ENCODE data around the gene TFF1. TPM values are rescaled to one million over a fixed set of nuclear protein-coding genes. Genes with fewer than 3 reads are reported as not detected.

The TFF1 gene
- total RNA-seq, 4 donors from 2014 or later, result not detected

DNA sequence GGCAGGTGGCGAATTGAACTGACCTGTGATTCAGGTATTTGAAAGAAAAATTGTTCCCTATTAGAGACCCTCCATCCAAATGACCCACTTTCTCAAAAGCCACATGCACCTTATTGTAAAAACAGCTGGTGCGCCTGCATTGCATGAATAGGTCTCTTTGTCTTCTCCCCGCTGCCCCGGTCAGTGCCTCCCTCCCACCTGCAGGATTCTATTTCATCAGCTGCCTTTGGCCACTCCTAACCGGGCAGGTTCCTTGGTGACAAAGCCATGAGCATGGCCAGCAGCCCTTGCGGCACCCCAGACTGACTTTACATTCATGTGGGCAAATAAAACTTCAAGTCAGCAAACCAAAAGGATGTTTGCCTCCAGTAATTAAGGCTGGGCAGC, 23.1 kb upstream of the TFF1 start:
- peak overlapping the region; percentile 22 to 91 (median 76) for H3K27ac ChIP-seq
- WGBS, 2 donors, result 39 to 72% methylated on average over 6 of the region's 6 CpGs

DNA sequence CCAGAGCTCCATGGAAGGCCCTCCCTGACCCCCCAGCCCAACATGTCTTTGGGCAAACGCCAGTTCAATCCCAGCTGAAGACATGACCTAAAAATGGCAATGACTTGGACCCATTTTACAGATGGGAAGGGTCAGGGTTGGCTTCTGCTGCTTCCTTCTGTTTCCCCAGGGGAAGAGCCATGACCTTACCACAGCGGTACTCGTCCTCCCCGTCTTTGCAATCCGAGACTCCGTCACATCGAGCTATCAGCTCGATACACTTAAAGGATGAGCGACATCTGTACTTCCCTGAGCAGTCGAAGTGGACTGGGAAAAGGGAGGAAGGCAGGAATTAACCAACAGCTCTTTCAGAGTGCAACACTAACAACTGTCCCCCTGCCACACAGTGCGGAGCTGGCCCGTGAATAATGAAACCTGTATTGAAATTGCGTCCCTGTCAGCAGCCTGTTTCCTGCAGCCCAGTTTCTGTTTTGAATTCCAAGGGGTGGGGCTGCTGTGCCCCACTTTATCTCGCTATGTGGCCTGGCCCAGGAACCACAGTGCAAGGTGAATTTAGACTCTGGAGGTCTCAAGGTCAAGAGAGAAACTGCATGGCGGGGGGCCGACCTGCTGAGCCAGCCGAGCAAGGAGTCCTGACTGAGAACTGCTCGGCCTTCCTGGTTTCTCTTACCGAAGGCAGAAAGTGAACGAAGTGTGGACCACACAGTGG, 22.6 kb upstream of the TFF1 start:
- intact Hi-C loops (cut with DNase I), result loop anchor here (10.0 kb wide), 1 partner anchor 74 kb away; the partner anchor contains the start of gene TFF3
- 55 to 64% methylated on average over 20 of the region's 20 CpGs for WGBS, 2 donors
- TF ChIP-seq, protein P1, sequence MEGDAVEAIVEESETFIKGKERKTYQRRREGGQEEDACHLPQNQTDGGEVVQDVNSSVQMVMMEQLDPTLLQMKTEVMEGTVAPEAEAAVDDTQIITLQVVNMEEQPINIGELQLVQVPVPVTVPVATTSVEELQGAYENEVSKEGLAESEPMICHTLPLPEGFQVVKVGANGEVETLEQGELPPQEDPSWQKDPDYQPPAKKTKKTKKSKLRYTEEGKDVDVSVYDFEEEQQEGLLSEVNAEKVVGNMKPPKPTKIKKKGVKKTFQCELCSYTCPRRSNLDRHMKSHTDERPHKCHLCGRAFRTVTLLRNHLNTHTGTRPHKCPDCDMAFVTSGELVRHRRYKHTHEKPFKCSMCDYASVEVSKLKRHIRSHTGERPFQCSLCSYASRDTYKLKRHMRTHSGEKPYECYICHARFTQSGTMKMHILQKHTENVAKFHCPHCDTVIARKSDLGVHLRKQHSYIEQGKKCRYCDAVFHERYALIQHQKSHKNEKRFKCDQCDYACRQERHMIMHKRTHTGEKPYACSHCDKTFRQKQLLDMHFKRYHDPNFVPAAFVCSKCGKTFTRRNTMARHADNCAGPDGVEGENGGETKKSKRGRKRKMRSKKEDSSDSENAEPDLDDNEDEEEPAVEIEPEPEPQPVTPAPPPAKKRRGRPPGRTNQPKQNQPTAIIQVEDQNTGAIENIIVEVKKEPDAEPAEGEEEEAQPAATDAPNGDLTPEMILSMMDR (IDR thresholded peaks at IDR 0.05), result no peak
- TF ChIP-seq POLR2A (IDR thresholded peaks at IDR 0.05), result peak in 1 of 2 donors; percentile 29
- Histone ChIP-seq H3K4me1 (peaks cover 19 to 31% of the 10 kb centered on the region in 2 donors), H3K27ac (peak overlapping the region; percentile 22 to 91 (median 76)), H3K36me3 (no peaks in the 10 kb centered on the region), H3K27me3 (no peaks in the 10 kb centered on the region), H3K4me3 (replicated peaks in 1 of 3) (no peak overlapping the region), H3K9me3 (no peaks in the 10 kb centered on the region)
- peak; percentile 60 to 66 for DNase-seq

More for the DNA sequence above, 23.1 kb upstream of the TFF1 start:
- DNase-seq, result peak; percentile 76 to 81
- intact Hi-C loops (cut with DNase I), result loop anchor here (10.0 kb wide), 1 partner anchor 75 kb away; the partner anchor contains the start of gene TFF3
- TF ChIP-seq POLR2A (IDR thresholded peaks at IDR 0.05), result peak in 1 of 2 donors; percentile 18
- TF ChIP-seq, protein P1 (IDR thresholded peaks at IDR 0.05), result peak in 1 of 6 experiments; percentile 7
- Histone ChIP-seq H3K4me1 (peaks cover 19 to 30% of the 10 kb centered on the region in 2 donors), H3K4me3 (replicated peaks in 1 of 3) (no peak overlapping the region), H3K36me3 (no peaks in the 10 kb centered on the region), H3K9me3 (no peaks in the 10 kb centered on the region), H3K27me3 (no peaks in the 10 kb centered on the region)

DNA sequence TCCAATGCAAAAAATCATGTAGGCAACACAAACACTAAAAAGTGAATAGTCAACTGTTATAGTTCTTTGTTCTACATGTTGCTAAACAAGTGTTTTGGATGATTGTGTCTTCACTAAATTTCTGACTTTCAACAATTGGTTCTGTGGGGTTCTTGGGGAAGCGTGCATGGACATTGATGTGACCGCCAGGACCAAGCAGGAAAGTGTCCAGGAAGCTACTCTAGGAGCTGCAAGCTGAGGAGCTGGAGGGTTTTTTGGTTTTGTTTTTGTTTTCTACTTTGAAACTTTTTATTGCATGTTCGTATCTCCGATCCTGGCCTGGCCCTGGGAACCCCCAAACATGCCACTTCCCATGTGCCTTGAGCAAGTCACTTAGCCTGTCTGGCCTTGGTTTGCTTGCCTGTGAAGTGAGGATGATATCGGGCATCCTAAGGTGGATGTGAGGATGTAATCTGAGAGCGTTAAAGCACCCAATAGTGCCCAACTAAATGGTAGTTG, 21.6 kb upstream of the TFF1 start:
- intact Hi-C loops (cut with DNase I), result loop anchor here (10.0 kb wide), 1 partner anchor 73 kb away; the partner anchor contains the start of gene TFF3
- WGBS, 2 donors, result 94 to 95% methylated on average over 6 of the region's 6 CpGs

DNA sequence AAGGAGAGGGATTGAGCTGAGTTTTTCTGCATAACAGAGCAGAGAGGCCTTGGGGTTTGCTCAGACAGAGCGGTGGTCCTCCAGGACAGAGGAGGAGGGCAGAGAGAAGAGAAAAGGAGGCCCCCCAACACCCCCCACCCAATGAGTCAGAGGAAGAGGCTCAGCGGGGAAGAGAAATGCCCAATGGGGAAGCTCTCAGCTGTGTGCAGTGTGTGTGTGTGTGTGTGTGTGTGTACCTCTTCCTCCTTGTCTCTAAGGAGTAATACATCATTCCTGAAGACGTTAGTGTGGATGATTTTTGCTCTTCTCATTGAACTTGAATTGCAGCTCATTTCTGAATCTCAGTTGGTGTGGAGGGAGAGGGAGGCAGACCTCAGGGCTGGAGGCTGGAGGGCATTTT, 20.8 kb upstream of the TFF1 start:
- no peaks in the 10 kb centered on the region for H3K9me3 ChIP-seq
- H3K4me3 ChIP-seq (replicated peaks in 1 of 3), result no peak overlapping the region
- no peaks in the 10 kb centered on the region for H3K27me3 ChIP-seq
- H3K4me1 ChIP-seq, result peaks cover 14 to 27% of the 10 kb centered on the region in 2 donors
- no peak overlapping the region for H3K27ac ChIP-seq
- H3K36me3 ChIP-seq, result no peaks in the 10 kb centered on the region
- WGBS, 2 donors, result 71 to 81% methylated on average over 3 of the region's 3 CpGs
- no peak for DNase-seq
- TF ChIP-seq, protein P1 (IDR thresholded peaks at IDR 0.05), result no peak
- TF ChIP-seq POLR2A (IDR thresholded peaks at IDR 0.05), result no peak
- intact Hi-C loops (cut with DNase I), result loop anchor here (10.0 kb wide), 1 partner anchor 72 kb away; the partner anchor contains the start of gene TFF3

More for the DNA sequence above, 21.6 kb upstream of the TFF1 start:
- DNase-seq, result no peak
- Histone ChIP-seq H3K36me3 (no peaks in the 10 kb centered on the region), H3K4me3 (replicated peaks in 1 of 3) (no peak overlapping the region), H3K27ac (no peak overlapping the region), H3K9me3 (no peaks in the 10 kb centered on the region), H3K4me1 (peaks cover 16 to 27% of the 10 kb centered on the region in 2 donors), H3K27me3 (no peaks in the 10 kb centered on the region)
- TF ChIP-seq, protein P1 (IDR thresholded peaks at IDR 0.05), result no peak
- TF ChIP-seq POLR2A (IDR thresholded peaks at IDR 0.05), result no peak

All from thyroid gland (tissue), 4 donors.